ENCODE data around the gene RING1. TPM values are rescaled to one million over a fixed set of nuclear protein-coding genes. Genes with fewer than 3 reads are reported as not detected.

Gene RING1
- total RNA-seq, 1 experiment from 2014 or later: 45.9 TPM

DNA sequence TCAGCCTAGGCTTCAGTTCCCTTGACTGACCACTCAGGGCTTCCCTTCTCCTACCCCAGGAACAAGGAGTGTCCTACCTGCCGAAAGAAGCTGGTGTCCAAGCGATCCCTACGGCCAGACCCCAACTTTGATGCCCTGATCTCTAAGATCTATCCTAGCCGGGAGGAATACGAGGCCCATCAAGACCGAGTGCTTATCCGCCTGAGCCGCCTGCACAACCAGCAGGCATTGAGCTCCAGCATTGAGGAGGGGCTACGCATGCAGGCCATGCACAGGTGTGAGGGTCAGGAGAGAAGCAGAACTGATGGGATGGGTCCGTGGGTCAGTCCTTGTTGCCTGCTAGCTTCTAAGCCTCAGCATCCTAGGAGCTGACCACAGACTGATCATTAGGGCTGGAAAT, 1.6 kb downstream of the RING1 start:
- H4K20me1 ChIP-seq (ENCODE audit: insufficient read depth): no peaks in the 10 kb centered on the region
- H2AFZ ChIP-seq (ENCODE audit: low read depth, low read length, poor library complexity, severe bottlenecking): no peak overlapping the region
- intact Hi-C loops (cut with micrococcal nuclease): loop anchor here (10.0 kb wide), 1 partner anchor 205 kb away; the partner anchor contains the start of genes CUTA and PHF1
- no peaks in the 10 kb centered on the region for H3K27me3 ChIP-seq (ENCODE audit: insufficient read depth, low read length)
- no TSS peak for BruUV-seq (replicated peaks)
- no peak for DNase-seq (ENCODE audit: low read depth, low spot score)
- H3K4me3 ChIP-seq (replicated peaks in 1 of 2; ENCODE audit: low read depth in 1 of 2, low read length in 2 of 2): no peak overlapping the region
- H3K79me2 ChIP-seq (ENCODE audit: insufficient read depth, low read length): peaks cover 19% of the 10 kb centered on the region
- no peak overlapping the region for H3K9ac ChIP-seq (ENCODE audit: low read length)
- no peaks in the 10 kb centered on the region for H3K9me2 ChIP-seq (ENCODE audit: insufficient read depth)
- TF ChIP-seq, protein P1, sequence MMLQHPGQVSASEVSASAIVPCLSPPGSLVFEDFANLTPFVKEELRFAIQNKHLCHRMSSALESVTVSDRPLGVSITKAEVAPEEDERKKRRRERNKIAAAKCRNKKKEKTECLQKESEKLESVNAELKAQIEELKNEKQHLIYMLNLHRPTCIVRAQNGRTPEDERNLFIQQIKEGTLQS (IDR thresholded peaks at IDR 0.05): no peak
- TF ChIP-seq CEBPB (IDR thresholded peaks at IDR 0.05; ENCODE audit: low read depth) (no peak), EGR1 (IDR thresholded peaks at IDR 0.05; ENCODE audit: low read depth) (no peak), ELF1 (IDR thresholded peaks at IDR 0.05; ENCODE audit: borderline replicate concordance, low read depth) (no peak), ZFX (IDR thresholded peaks at IDR 0.05) (no peak), JUND (IDR thresholded peaks at IDR 0.05) (no peak), MAX (IDR thresholded peaks at IDR 0.05) (no peak), EZH2phosphoT487 (IDR thresholded peaks at IDR 0.05; ENCODE audit: borderline replicate concordance) (no peak), FOSL1 (IDR thresholded peaks at IDR 0.05; ENCODE audit: low read depth) (no peak), RAD21 (IDR thresholded peaks at IDR 0.05; ENCODE audit: low read depth) (no peak)
- CTCF ChIA-PET: interaction anchor here (1.9 kb wide), 1 partner anchor 38 kb away, joined by 6 read pairs; no protein-coding TSS in a partner anchor
- H3K36me3 ChIP-seq (ENCODE audit: control insufficient read depth in 1 of 2, insufficient read depth in 2 of 2, low read length in 2 of 2): peaks cover 10 to 15% of the 10 kb centered on the region in 2 experiments; a peak in 3 of 4 replicates
- RAD21 ChIA-PET (ENCODE audit: low non-redundant PET in 1 of 2, low total read pairs in 2 of 2, uncharacterized antibody in 2 of 2, unreplicated experiment in 2 of 2): no interaction called here
- POLR2A ChIA-PET: no interaction called here
- ATAC-seq: no peak
- H3K27ac ChIP-seq (ENCODE audit: low read depth, low read length): no peak overlapping the region
- H3K4me1 ChIP-seq (ENCODE audit: control insufficient read depth in 1 of 2, insufficient read depth in 2 of 2, low read length in 2 of 2): peaks cover 23 to 38% of the 10 kb centered on the region in 2 experiments
- no peaks in the 10 kb centered on the region for H3K9me3 ChIP-seq (ENCODE audit: control insufficient read depth in 1 of 2, insufficient read depth in 1 of 2, low read depth in 1 of 2, low read length in 2 of 2)
- no peak overlapping the region for H3K4me2 ChIP-seq (ENCODE audit: low read length)

DNA sequence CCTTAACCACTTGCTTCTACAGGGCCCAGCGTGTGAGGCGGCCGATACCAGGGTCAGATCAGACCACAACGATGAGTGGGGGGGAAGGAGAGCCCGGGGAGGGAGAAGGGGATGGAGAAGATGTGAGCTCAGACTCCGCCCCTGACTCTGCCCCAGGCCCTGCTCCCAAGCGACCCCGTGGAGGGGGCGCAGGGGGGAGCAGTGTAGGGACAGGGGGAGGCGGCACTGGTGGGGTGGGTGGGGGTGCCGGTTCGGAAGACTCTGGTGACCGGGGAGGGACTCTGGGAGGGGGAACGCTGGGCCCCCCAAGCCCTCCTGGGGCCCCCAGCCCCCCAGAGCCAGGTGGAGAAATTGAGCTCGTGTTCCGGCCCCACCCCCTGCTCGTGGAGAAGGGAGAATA, 2.8 kb downstream of the RING1 start:
- H3K9me2 ChIP-seq (ENCODE audit: insufficient read depth): no peaks in the 10 kb centered on the region
- peaks cover 15% of the 10 kb centered on the region for H3K79me2 ChIP-seq (ENCODE audit: insufficient read depth, low read length)
- H3K36me3 ChIP-seq (ENCODE audit: control insufficient read depth in 1 of 2, insufficient read depth in 2 of 2, low read length in 2 of 2): peaks cover 10 to 15% of the 10 kb centered on the region in 2 experiments; a peak in 3 of 4 replicates
- BruUV-seq (replicated peaks): no TSS peak
- no peak overlapping the region for H2AFZ ChIP-seq (ENCODE audit: low read depth, low read length, poor library complexity, severe bottlenecking)
- H3K4me3 ChIP-seq (replicated peaks in 1 of 2; ENCODE audit: low read depth in 1 of 2, low read length in 2 of 2): no peak overlapping the region
- H3K27ac ChIP-seq (ENCODE audit: low read depth, low read length): no peak overlapping the region
- H4K20me1 ChIP-seq (ENCODE audit: insufficient read depth): no peaks in the 10 kb centered on the region
- no peaks in the 10 kb centered on the region for H3K27me3 ChIP-seq (ENCODE audit: insufficient read depth, low read length)
- no peak overlapping the region for H3K9ac ChIP-seq (ENCODE audit: low read length)
- ATAC-seq (no peak), DNase-seq (ENCODE audit: low read depth, low spot score) (no peak)
- POLR2A ChIA-PET: no interaction called here
- H3K4me2 ChIP-seq (ENCODE audit: low read length): no peak overlapping the region
- intact Hi-C loops (cut with micrococcal nuclease): no loop called here
- no peaks in the 10 kb centered on the region for H3K9me3 ChIP-seq (ENCODE audit: control insufficient read depth in 1 of 2, insufficient read depth in 1 of 2, low read depth in 1 of 2, low read length in 2 of 2)
- CTCF ChIA-PET: no interaction called here
- RAD21 ChIA-PET (ENCODE audit: low non-redundant PET in 1 of 2, low total read pairs in 2 of 2, uncharacterized antibody in 2 of 2, unreplicated experiment in 2 of 2): no interaction called here
- H3K4me1 ChIP-seq (ENCODE audit: control insufficient read depth in 1 of 2, insufficient read depth in 2 of 2, low read length in 2 of 2): peaks cover 12 to 25% of the 10 kb centered on the region in 2 experiments
- no peak for TF ChIP-seq RAD21 (IDR thresholded peaks at IDR 0.05; ENCODE audit: low read depth)
- no peak for TF ChIP-seq CEBPB (IDR thresholded peaks at IDR 0.05; ENCODE audit: low read depth)
- no peak for TF ChIP-seq EZH2phosphoT487 (IDR thresholded peaks at IDR 0.05; ENCODE audit: borderline replicate concordance)
- TF ChIP-seq, protein P2, sequence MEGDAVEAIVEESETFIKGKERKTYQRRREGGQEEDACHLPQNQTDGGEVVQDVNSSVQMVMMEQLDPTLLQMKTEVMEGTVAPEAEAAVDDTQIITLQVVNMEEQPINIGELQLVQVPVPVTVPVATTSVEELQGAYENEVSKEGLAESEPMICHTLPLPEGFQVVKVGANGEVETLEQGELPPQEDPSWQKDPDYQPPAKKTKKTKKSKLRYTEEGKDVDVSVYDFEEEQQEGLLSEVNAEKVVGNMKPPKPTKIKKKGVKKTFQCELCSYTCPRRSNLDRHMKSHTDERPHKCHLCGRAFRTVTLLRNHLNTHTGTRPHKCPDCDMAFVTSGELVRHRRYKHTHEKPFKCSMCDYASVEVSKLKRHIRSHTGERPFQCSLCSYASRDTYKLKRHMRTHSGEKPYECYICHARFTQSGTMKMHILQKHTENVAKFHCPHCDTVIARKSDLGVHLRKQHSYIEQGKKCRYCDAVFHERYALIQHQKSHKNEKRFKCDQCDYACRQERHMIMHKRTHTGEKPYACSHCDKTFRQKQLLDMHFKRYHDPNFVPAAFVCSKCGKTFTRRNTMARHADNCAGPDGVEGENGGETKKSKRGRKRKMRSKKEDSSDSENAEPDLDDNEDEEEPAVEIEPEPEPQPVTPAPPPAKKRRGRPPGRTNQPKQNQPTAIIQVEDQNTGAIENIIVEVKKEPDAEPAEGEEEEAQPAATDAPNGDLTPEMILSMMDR (IDR thresholded peaks at IDR 0.05 in 2 of 3, conservative IDR thresholded peaks at IDR 0.05 in 1 of 3; ENCODE audit: borderline replicate concordance in 1 of 3, insufficient read depth in 1 of 3, low read depth in 2 of 3, low read length in 2 of 3): no peak
- no peak for TF ChIP-seq ZBTB33 (IDR thresholded peaks at IDR 0.05; ENCODE audit: extremely low read depth, insufficient replicate concordance, low read length)

All from HCT116 (cell line).